Subcutaneous abdominal adipose tissue (tissue), 5 donors: Measurements from ENCODE around the gene CACNA1B.

Experiments used
- H3K27ac ChIP-seq: one replicate; pipeline ENCODE4 v1.7.0; 2013; ENCODE audit warnings: low read depth, mild to moderate bottlenecking, inconsistent platforms, low read length, moderate library complexity
- H3K27me3 ChIP-seq, 5 donors: one replicate each; pipeline ENCODE4 v1.7.0; 2013; ENCODE audit warnings: low read length in 5 of 5, inconsistent platforms in 1 of 5; ENCODE audit not compliant: control insufficient read depth in 5 of 5, insufficient read depth in 4 of 5
- H3K36me3 ChIP-seq, 5 donors: one replicate each; pipeline ENCODE4 v1.7.0; 2013; ENCODE audit warnings: low read length in 5 of 5; ENCODE audit not compliant: control insufficient read depth in 5 of 5, insufficient read depth in 5 of 5
- H3K4me1 ChIP-seq, 5 donors: one replicate each; pipeline ENCODE4 v1.7.0; 2013; ENCODE audit warnings: low read length in 5 of 5, mild to moderate bottlenecking in 3 of 5, moderate library complexity in 1 of 5; ENCODE audit not compliant: control insufficient read depth in 5 of 5, insufficient read depth in 5 of 5
- H3K4me3 ChIP-seq, 5 donors: one replicate each; pipeline ENCODE4 v1.7.0; 2013; ENCODE audit warnings: low read length in 5 of 5, low read depth in 1 of 5
- H3K9ac ChIP-seq, 5 donors: one replicate each; pipeline ENCODE4 v1.7.0; 2013; ENCODE audit warnings: low read length in 5 of 5, mild to moderate bottlenecking in 4 of 5, moderate library complexity in 3 of 5
- H3K9me3 ChIP-seq, 5 donors: one replicate each; pipeline ENCODE4 v1.7.0; 2013; ENCODE audit warnings: low read length in 5 of 5; ENCODE audit not compliant: control insufficient read depth in 5 of 5
- donor health status: healthy.
- donor health status: healthy.
- donor health status: healthy.
- donor health status: healthy.
- donor health status: healthy.

Gene CACNA1B

GRCh38 chr9:138050472-138051330 is 173.1 kb downstream of the CACNA1B start:
- H3K4me3 ChIP-seq: no peak overlapping the region
- H3K27me3 ChIP-seq: peaks cover 6 to 27% (median 26%) of the 10 kb centered on the region in 5 donors
- H3K9ac ChIP-seq: no peak overlapping the region
- no peaks in the 10 kb centered on the region for H3K4me1 ChIP-seq
- no peaks in the 10 kb centered on the region for H3K9me3 ChIP-seq
- H3K27ac ChIP-seq: no peak overlapping the region
- H3K36me3 ChIP-seq: no peaks in the 10 kb centered on the region

- H3K9me3 ChIP-seq: no peaks in the 10 kb centered on the region
- H3K9ac ChIP-seq: no peak overlapping the region
- peaks cover 6 to 26% (median 23%) of the 10 kb centered on the region in 5 donors for H3K27me3 ChIP-seq
- no peak overlapping the region for H3K4me3 ChIP-seq
- no peak overlapping the region for H3K27ac ChIP-seq
- no peaks in the 10 kb centered on the region for H3K4me1 ChIP-seq
- H3K36me3 ChIP-seq: no peaks in the 10 kb centered on the region
Observed at GRCh38 chr9:138051586-138052321, 174.2 kb downstream of the CACNA1B start.

DNA sequence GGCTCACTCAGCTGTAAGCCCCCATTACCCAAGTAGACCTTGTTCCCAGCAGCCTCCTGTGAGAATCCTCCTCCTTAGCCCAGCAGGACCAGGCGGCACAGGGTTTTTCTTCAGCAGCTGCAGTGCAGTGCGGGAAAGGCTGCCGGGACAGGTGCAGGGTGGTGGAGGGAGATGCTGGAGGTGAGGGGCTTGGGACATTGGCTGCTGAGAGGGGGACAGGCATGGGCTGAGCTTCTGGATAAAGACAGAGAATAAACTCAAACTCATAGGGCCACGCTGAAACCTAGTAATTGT is 174.7 kb downstream of the CACNA1B start:
- H3K9me3 ChIP-seq: no peaks in the 10 kb centered on the region
- H3K4me3 ChIP-seq: no peak overlapping the region
- H3K4me1 ChIP-seq: no peaks in the 10 kb centered on the region
- peaks cover 6 to 26% (median 23%) of the 10 kb centered on the region in 5 donors for H3K27me3 ChIP-seq
- no peaks in the 10 kb centered on the region for H3K36me3 ChIP-seq
- H3K9ac ChIP-seq: no peak overlapping the region
- no peak overlapping the region for H3K27ac ChIP-seq

DNA sequence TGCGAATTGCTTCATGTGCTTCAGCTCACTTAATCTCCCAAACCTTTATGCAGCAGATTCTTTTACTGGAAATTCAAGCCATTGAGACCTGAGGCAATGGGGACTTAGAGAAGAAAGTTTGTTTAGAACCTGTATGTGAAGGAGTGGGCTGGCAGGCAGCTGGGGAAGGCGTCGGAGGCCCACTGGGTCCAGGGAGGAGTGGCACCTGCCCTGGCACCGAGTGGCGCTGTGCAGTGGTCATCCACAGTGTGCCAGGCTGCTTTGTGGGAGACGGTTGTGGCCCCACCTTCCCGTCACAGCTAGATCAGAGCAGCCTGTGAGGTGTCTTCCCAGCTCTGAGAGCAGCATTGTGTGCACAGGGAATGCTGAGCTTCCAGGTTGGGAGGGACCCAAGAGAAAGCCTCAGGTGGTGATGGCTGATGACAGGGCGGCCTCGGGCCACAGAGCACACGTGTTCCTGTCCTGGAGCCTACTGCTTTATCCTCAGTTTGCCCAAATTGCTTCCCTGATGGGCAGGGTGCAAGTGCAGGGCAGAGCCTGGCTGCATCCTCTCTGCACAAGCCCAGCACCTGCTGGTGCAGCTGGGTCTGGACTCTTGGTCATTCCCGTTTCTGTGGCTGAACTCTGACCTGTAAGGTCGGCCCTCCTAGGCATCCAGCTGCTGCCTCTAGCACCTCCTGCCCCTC is 175.2 kb downstream of the CACNA1B start:
- H3K9me3 ChIP-seq: peaks cover 0 to 3% (median 0%) of the 10 kb centered on the region in 5 donors
- H3K4me1 ChIP-seq: no peaks in the 10 kb centered on the region
- no peak overlapping the region for H3K27ac ChIP-seq
- no peaks in the 10 kb centered on the region for H3K36me3 ChIP-seq
- H3K9ac ChIP-seq: no peak overlapping the region
- H3K27me3 ChIP-seq: peaks cover 6 to 26% (median 23%) of the 10 kb centered on the region in 5 donors
- H3K4me3 ChIP-seq: no peak overlapping the region

- Histone ChIP-seq H3K27ac (no peak overlapping the region), H3K27me3 (peaks cover 6 to 25% (median 23%) of the 10 kb centered on the region in 5 donors), H3K9ac (no peak overlapping the region), H3K9me3 (peaks cover 0 to 3% (median 0%) of the 10 kb centered on the region in 5 donors), H3K4me3 (no peak overlapping the region), H3K36me3 (no peaks in the 10 kb centered on the region), H3K4me1 (no peaks in the 10 kb centered on the region)
Observed at GRCh38 chr9:138053321-138053868, 175.8 kb downstream of the CACNA1B start.

GRCh38 chr9:138053996-138054752 is 176.6 kb downstream of the CACNA1B start:
- Histone ChIP-seq H3K27ac (no peak overlapping the region), H3K27me3 (peaks cover 6 to 23% (median 17%) of the 10 kb centered on the region in 5 donors), H3K4me3 (no peak overlapping the region), H3K9ac (no peak overlapping the region), H3K4me1 (no peaks in the 10 kb centered on the region), H3K9me3 (peaks cover 0 to 3% (median 0%) of the 10 kb centered on the region in 5 donors), H3K36me3 (no peaks in the 10 kb centered on the region)

- no peak overlapping the region for H3K27ac ChIP-seq
- H3K4me1 ChIP-seq: no peaks in the 10 kb centered on the region
- H3K36me3 ChIP-seq: no peaks in the 10 kb centered on the region
- H3K9ac ChIP-seq: no peak overlapping the region
- H3K27me3 ChIP-seq: peaks cover 0 to 19% (median 9%) of the 10 kb centered on the region in 5 donors
- H3K9me3 ChIP-seq: peaks cover 0 to 3% (median 0%) of the 10 kb centered on the region in 5 donors
- no peak overlapping the region for H3K4me3 ChIP-seq
Observed at GRCh38 chr9:138057726-138058125, 180.1 kb downstream of the CACNA1B start.

DNA sequence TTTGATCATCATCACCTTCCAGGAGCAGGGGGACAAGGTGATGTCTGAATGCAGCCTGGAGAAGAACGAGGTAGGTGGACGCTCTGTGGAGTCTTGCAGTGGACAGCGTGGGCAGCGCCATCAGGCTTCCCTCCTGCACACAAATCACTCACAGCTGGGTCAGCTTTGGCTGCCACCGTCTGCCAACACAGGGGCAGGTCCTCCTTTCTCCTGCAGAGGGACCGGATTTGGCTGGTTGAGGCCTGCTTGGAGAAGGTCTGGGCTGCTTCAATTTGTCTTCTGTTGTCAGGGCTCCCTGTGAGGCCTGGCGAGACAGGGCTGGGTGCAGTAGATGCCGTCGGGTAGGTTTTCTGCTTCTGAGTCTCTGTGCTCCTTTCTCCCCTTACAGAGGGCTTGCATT is 180.6 kb downstream of the CACNA1B start:
- no peak overlapping the region for H3K4me3 ChIP-seq
- peaks cover 0 to 3% (median 0%) of the 10 kb centered on the region in 5 donors for H3K9me3 ChIP-seq
- no peaks in the 10 kb centered on the region for H3K4me1 ChIP-seq
- no peak overlapping the region for H3K9ac ChIP-seq
- H3K27ac ChIP-seq: no peak overlapping the region
- no peaks in the 10 kb centered on the region for H3K36me3 ChIP-seq
- peaks cover 0 to 16% (median 5%) of the 10 kb centered on the region in 5 donors for H3K27me3 ChIP-seq

DNA sequence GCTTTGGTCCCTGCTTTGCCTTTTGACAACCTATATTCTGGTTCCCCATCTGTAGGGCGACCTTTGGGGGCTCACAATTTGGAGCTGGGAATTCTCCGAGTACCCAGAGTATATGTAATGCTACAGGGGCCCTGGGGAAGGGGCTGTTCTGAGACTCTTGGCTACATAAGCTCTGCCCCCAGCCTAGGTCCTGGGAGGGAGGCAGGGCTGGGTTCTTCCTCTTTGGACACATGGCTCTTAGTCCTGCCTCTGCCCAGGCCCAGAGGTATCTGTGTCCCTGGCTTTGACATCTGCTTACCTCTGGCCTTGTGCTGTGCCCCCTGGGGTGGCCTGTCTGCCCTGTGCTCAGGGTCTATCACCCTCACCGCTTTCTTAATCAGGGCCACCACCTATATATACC is 181.6 kb downstream of the CACNA1B start:
- Histone ChIP-seq H3K9me3 (peaks cover 0 to 3% (median 0%) of the 10 kb centered on the region in 5 donors), H3K27me3 (peaks cover 0 to 11% (median under 1%) of the 10 kb centered on the region in 5 donors), H3K4me3 (no peak overlapping the region), H3K4me1 (no peaks in the 10 kb centered on the region), H3K36me3 (no peaks in the 10 kb centered on the region), H3K9ac (no peak overlapping the region), H3K27ac (no peak overlapping the region)
